Neural crest cell (in vitro differentiated cells): Measurements from ENCODE around the gene B3GALNT1. TPM values are rescaled to one million over a fixed set of nuclear protein-coding genes. Genes with fewer than 3 reads are reported as not detected.

Source experiments
- DNase-seq: peaks from one replicate; pipeline ENCODE4 v3.0.0; 2021; ENCODE audit warnings: low read depth, mixed read lengths, low spot score
- H3K27ac Mint-ChIP-seq: one replicate; pipeline ENCODE4 v1.8.0; 2021; ENCODE audit warnings: mild to moderate bottlenecking, mixed read lengths; ENCODE audit not compliant: unreplicated experiment
- H3K27me3 Mint-ChIP-seq: 2 replicates; pipeline ENCODE4 v1.8.0; 2021; ENCODE audit warnings: low read depth, mild to moderate bottlenecking, mixed read lengths
- H3K36me3 Mint-ChIP-seq: 2 replicates; pipeline ENCODE4 v1.8.0; 2021; ENCODE audit warnings: low read depth, mild to moderate bottlenecking, mixed read lengths
- H3K4me1 Mint-ChIP-seq: 2 replicates; pipeline ENCODE4 v1.8.0; 2021; ENCODE audit warnings: mixed read lengths
- H3K4me3 Mint-ChIP-seq: one replicate; pipeline ENCODE4 v1.8.0; 2021; ENCODE audit warnings: mild to moderate bottlenecking, mixed read lengths
- H3K9me3 Mint-ChIP-seq: 2 replicates; pipeline ENCODE4 v1.8.0; 2021; ENCODE audit warnings: mixed read lengths
- total RNA-seq: library from RNA; stranded (reverse); gene quantifications from 2 replicates; pipeline ENCODE4 v1.2.1, GENCODE V29; 2021
- TF ChIP-seq, protein P1 (sequence below): fragments of 200-600 bp; sonication (generic); conservative IDR thresholded peaks from 2 replicates; pipeline ENCODE4 v1.5.0; 2021; ENCODE audit warnings: antibody characterized with exemption, mild to moderate bottlenecking

The B3GALNT1 gene
- total RNA-seq, 1 donor from 2014 or later, result 27.1 TPM

DNA sequence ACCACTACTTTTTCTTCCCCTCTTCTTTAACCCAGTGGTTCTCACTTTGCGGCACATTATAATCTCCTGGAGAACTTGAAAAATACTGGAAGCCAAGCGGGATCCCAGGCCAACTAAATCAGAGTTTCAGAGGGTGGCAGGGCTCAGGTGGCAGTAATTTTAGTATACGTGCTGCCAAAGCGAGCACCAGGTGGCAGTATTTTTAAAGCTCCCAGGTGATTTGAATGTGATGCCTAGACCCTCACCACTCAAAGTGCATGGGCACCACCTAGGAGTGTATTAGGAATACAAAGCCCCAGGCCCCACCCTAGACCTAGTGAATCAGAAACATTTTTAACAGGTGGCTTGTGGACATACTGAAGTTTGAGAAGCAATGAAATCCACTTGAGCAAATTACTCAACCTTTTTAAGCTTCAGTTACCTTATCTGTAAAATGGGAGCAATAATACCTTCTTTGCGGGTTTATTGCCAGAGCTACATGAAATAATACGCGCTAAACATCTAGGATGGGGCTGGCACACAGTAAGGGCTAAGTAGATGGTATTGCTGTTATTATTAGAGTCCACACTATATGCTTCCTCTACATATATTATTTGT, 8.3 kb downstream of the B3GALNT1 start:
- Mint-ChIP-seq H3K4me1 (no peaks in the 10 kb centered on the region), H3K9me3 (no peaks in the 10 kb centered on the region), H3K36me3 (peaks cover 9% of the 10 kb centered on the region), H3K27me3 (no peaks in the 10 kb centered on the region), H3K4me3 (no peak overlapping the region), H3K27ac (no peak overlapping the region)
- TF ChIP-seq, protein P1, sequence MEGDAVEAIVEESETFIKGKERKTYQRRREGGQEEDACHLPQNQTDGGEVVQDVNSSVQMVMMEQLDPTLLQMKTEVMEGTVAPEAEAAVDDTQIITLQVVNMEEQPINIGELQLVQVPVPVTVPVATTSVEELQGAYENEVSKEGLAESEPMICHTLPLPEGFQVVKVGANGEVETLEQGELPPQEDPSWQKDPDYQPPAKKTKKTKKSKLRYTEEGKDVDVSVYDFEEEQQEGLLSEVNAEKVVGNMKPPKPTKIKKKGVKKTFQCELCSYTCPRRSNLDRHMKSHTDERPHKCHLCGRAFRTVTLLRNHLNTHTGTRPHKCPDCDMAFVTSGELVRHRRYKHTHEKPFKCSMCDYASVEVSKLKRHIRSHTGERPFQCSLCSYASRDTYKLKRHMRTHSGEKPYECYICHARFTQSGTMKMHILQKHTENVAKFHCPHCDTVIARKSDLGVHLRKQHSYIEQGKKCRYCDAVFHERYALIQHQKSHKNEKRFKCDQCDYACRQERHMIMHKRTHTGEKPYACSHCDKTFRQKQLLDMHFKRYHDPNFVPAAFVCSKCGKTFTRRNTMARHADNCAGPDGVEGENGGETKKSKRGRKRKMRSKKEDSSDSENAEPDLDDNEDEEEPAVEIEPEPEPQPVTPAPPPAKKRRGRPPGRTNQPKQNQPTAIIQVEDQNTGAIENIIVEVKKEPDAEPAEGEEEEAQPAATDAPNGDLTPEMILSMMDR, result peak; percentile 43
- DNase-seq, result no peak

DNA sequence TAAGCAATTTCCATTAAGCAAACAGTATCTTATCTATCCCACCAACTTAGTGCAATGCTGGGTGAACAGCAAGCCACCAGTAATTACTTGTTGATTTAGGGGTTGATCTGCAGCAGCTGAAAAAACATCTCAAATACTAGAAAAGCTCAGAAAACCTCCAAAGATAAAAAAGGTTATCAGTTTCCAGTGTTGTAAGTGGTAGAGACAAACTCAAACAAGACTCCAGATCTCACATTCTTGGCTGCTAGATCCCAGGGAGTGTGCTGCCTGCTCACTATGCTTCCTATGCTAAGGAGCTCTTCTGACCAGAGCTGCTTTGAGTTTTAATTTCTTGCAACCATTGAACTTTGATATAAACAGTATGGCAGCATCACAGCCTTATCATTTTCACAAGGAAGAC, 11.3 kb downstream of the B3GALNT1 start:
- Mint-ChIP-seq H3K4me1 (no peaks in the 10 kb centered on the region), H3K4me3 (no peak overlapping the region), H3K27ac (no peak overlapping the region), H3K9me3 (no peaks in the 10 kb centered on the region), H3K36me3 (peaks cover 2% of the 10 kb centered on the region), H3K27me3 (no peaks in the 10 kb centered on the region)
- no peak for DNase-seq
- TF ChIP-seq, protein P1, result no peak

DNA sequence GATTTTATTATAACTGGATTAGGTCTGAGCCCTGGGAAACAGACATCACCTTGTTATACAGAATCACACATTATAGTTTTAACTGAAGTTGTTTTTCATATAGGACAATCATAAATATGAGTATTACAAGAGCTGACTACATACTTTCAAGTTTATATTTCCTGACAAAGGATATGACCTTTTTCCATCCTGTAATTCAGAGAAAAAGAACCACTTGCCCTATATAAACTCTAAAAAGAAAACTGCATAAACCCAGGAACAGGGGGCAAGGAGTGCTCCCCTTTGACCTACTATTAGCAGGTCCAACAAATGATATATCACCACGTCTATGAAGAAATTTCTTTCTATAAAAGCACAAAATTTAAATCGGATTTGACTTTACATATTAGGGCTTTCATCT, 20.9 kb downstream of the B3GALNT1 start:
- TF ChIP-seq, protein P1, result no peak
- H3K36me3 Mint-ChIP-seq, result peaks cover 11% of the 10 kb centered on the region
- no peak overlapping the region for H3K4me3 Mint-ChIP-seq
- H3K4me1 Mint-ChIP-seq, result no peaks in the 10 kb centered on the region
- no peaks in the 10 kb centered on the region for H3K27me3 Mint-ChIP-seq
- H3K27ac Mint-ChIP-seq, result no peak overlapping the region
- no peaks in the 10 kb centered on the region for H3K9me3 Mint-ChIP-seq
- DNase-seq, result no peak

DNA sequence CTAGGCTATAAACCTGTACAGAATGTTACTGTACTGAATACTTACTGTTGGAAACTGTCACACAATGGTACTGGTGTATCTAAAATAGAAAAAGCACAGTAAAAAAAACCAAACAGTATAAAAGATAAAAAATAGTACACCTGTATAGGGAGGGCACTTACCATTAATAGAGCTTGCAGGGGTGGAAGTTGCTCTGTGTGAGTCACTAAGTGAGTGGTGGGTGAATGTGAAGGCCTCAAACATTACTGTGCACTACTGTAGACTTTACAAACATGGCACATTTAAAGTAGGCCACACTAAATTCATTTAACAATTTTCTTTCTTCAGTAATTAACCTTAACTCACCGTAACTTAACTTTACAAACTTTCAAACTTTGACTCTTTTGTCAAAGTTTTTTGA, 22.0 kb downstream of the B3GALNT1 start:
- Mint-ChIP-seq H3K27ac (no peak overlapping the region), H3K36me3 (peaks cover 9% of the 10 kb centered on the region), H3K27me3 (no peaks in the 10 kb centered on the region), H3K9me3 (no peaks in the 10 kb centered on the region), H3K4me3 (no peak overlapping the region), H3K4me1 (no peaks in the 10 kb centered on the region)
- DNase-seq, result no peak
- TF ChIP-seq, protein P1, result no peak

- Mint-ChIP-seq H3K27me3 (no peaks in the 10 kb centered on the region), H3K36me3 (peaks cover 4% of the 10 kb centered on the region), H3K4me3 (no peak overlapping the region), H3K9me3 (no peaks in the 10 kb centered on the region), H3K4me1 (no peaks in the 10 kb centered on the region), H3K27ac (no peak overlapping the region)
- TF ChIP-seq, protein P1, result no peak
- no peak for DNase-seq
Observed at GRCh38 chr3:161082063-161082462, 23.1 kb downstream of the B3GALNT1 start.
